IMR-90 (cell line): Measurements from ENCODE around the gene SPART. TPM values are rescaled to one million over a fixed set of nuclear protein-coding genes. Genes with fewer than 3 reads are reported as not detected.

Experiments
- ATAC-seq: fragments of 200-7000 bp; cut with Tn5 transposase; 2 replicates; pipeline ENCODE4 v1.9.1; 2020; ENCODE audit warnings: low read depth, mild to moderate bottlenecking, moderate library complexity
- BruUV-seq: library from RNA; stranded (reverse); fragments of 400-500 nt; replicated peaks from 2 replicates; lab custom pipeline; 2021; lab: Mats Ljungman, UMichigan
- CTCF ChIA-PET: fragments of 300-600 bp; formaldehyde crosslinking; extraction: SDS; loops from one replicate; lab custom pipeline; 2021; ENCODE audit warnings: antibody characterized with exemption; lab: Yijun Ruan, JAX
- POLR2A ChIA-PET: fragments of 300-600 bp; sonication (Branson Sonifier 250); formaldehyde crosslinking; loops from one replicate; lab custom pipeline; 2022; ENCODE audit warnings: antibody characterized with exemption; ENCODE audit not compliant: unreplicated experiment; lab: Charles Lee
- DNase-seq: peaks from one replicate; pipeline ENCODE4 v3.0.0; 2013
- H2AFZ ChIP-seq: replicated peaks from 2 replicates; pipeline ENCODE3; 2013; ENCODE audit warnings: low read length, mild to moderate bottlenecking; ENCODE audit not compliant: poor library complexity
- H2AK5ac ChIP-seq: 2 replicates; pipeline ENCODE4 v1.6.1; 2013; ENCODE audit warnings: low read depth, low read length, inconsistent platforms
- H2AK9ac ChIP-seq: replicated peaks from 2 replicates; pipeline ENCODE3; 2013; ENCODE audit warnings: mild to moderate bottlenecking, low read depth, low read length, moderate library complexity; ENCODE audit not compliant: poor library complexity
- H2BK120ac ChIP-seq: 2 replicates; pipeline ENCODE4 v1.6.1; 2013; ENCODE audit warnings: low read depth, low read length, inconsistent platforms
- H2BK15ac ChIP-seq: 3 replicates; pipeline ENCODE4 v1.6.1; 2013; ENCODE audit warnings: low read depth, low read length, inconsistent platforms
- H2BK20ac ChIP-seq: 2 replicates; pipeline ENCODE4 v1.6.1; 2013; ENCODE audit warnings: low read depth, mild to moderate bottlenecking, inconsistent platforms, low read length, moderate library complexity
- H2BK5ac ChIP-seq: 2 replicates; pipeline ENCODE4 v1.6.1; 2013; ENCODE audit warnings: mild to moderate bottlenecking, low read depth, low read length, inconsistent platforms; ENCODE audit not compliant: poor library complexity, severe bottlenecking
- H3K14ac ChIP-seq: replicated peaks from 2 replicates; pipeline ENCODE4 v1.6.1; 2013; ENCODE audit warnings: low read depth, low read length, inconsistent platforms
- H3K18ac ChIP-seq: 2 replicates; pipeline ENCODE4 v1.6.1; 2013; ENCODE audit warnings: low read depth, low read length, control low read depth
- H3K23ac ChIP-seq: 2 replicates; pipeline ENCODE4 v1.6.1; 2013; ENCODE audit warnings: low read depth, low read length, inconsistent platforms
- H3K27ac ChIP-seq: 2 replicates; pipeline ENCODE4 v1.5.1; 2013; ENCODE audit warnings: mild to moderate bottlenecking, control low read depth, low read length; ENCODE audit not compliant: insufficient read depth
- H3K27me3 ChIP-seq: 2 replicates; pipeline ENCODE4 v1.6.1; 2013; ENCODE audit warnings: low read length; ENCODE audit not compliant: control insufficient read depth, insufficient read depth
- H3K36me3 ChIP-seq: 2 replicates; pipeline ENCODE4 v1.6.1; 2013; ENCODE audit warnings: low read length, mixed read lengths; ENCODE audit not compliant: control insufficient read depth, insufficient read depth
- H3K4ac ChIP-seq: 2 replicates; pipeline ENCODE4 v1.6.1; 2013; ENCODE audit warnings: low read depth, low read length, inconsistent platforms
- H3K4me1 ChIP-seq: 2 replicates; pipeline ENCODE4 v1.6.1; 2013; ENCODE audit warnings: low read length, mixed read lengths; ENCODE audit not compliant: control insufficient read depth, insufficient read depth
- H3K4me2 ChIP-seq: 2 replicates; pipeline ENCODE4 v1.6.1; 2013; ENCODE audit warnings: low read depth, mild to moderate bottlenecking, control low read depth, low read length, moderate library complexity
- H3K4me3 ChIP-seq: 2 replicates; pipeline ENCODE4 v1.5.1; 2013; ENCODE audit warnings: low read depth, mild to moderate bottlenecking, control low read depth, low read length, moderate library complexity; ENCODE audit not compliant: insufficient read depth
- H3K56ac ChIP-seq: 2 replicates; pipeline ENCODE4 v1.6.1; 2013; ENCODE audit warnings: low read length, inconsistent platforms; ENCODE audit not compliant: insufficient read depth; ENCODE audit errors: extremely low read depth
- H3K79me1 ChIP-seq, 2 experiments: 2 replicates each; pipeline ENCODE4 v1.6.1; 2013; ENCODE audit warnings: low read length in 2 of 2, inconsistent platforms in 1 of 2, low read depth in 1 of 2
- H3K9ac ChIP-seq: 2 replicates; pipeline ENCODE4 v1.6.1; 2013; ENCODE audit warnings: low read depth, low read length, control low read depth
- H3K9me1 ChIP-seq: 2 replicates; pipeline ENCODE4 v1.6.1; 2013; ENCODE audit warnings: low read length, inconsistent platforms; ENCODE audit not compliant: insufficient read depth
- H3K9me3 ChIP-seq: 2 replicates; pipeline ENCODE4 v1.6.1; 2013; ENCODE audit warnings: low read length; ENCODE audit not compliant: control insufficient read depth, insufficient read depth
- H4K20me1 ChIP-seq: 2 replicates; pipeline ENCODE4 v1.6.1; 2013; ENCODE audit warnings: low read length, inconsistent platforms; ENCODE audit not compliant: insufficient read depth
- H4K5ac ChIP-seq: 2 replicates; pipeline ENCODE4 v1.6.1; 2013; ENCODE audit warnings: mild to moderate bottlenecking, low read depth, low read length, control low read depth
- H4K8ac ChIP-seq, 2 experiments: 2 replicates each; pipeline ENCODE4 v1.6.1; 2013; ENCODE audit warnings: low read depth in 2 of 2, low read length in 2 of 2, control low read depth in 1 of 2, inconsistent platforms in 1 of 2
- H4K91ac ChIP-seq: 2 replicates; pipeline ENCODE4 v1.6.1; 2013; ENCODE audit warnings: low read depth, low read length, inconsistent platforms; ENCODE audit not compliant: insufficient read depth
- BHLHE40 ChIP-seq: fragments of 150-350 bp; IDR thresholded peaks from 2 replicates; pipeline ENCODE4 v1.6.1; 2016; ENCODE audit warnings: mild to moderate bottlenecking, low read depth, low read length
- CEBPB ChIP-seq: IDR thresholded peaks from 2 replicates; pipeline ENCODE4 v1.6.1; 2012; ENCODE audit warnings: low read depth, low read length, improper control_type of control experiment
- CHD1 ChIP-seq: IDR thresholded peaks from 2 replicates; pipeline ENCODE4 v1.6.1; 2012; ENCODE audit warnings: low read depth, low read length, improper control_type of control experiment
- FOS ChIP-seq: fragments of 150-350 bp; IDR thresholded peaks from 2 replicates; pipeline ENCODE4 v1.6.1; 2016; ENCODE audit warnings: low read depth, low read length
- MAFK ChIP-seq: IDR thresholded peaks from 2 replicates; pipeline ENCODE4 v1.6.1; 2012; ENCODE audit warnings: low read depth, low read length, improper control_type of control experiment
- MAZ ChIP-seq: IDR thresholded peaks from 2 replicates; pipeline ENCODE4 v1.6.1; 2012; ENCODE audit warnings: low read depth, mild to moderate bottlenecking, low read length, improper control_type of control experiment, moderate library complexity, borderline replicate concordance
- MXI1 ChIP-seq: IDR thresholded peaks from 2 replicates; pipeline ENCODE4 v1.6.1; 2012; ENCODE audit warnings: low read depth, mild to moderate bottlenecking, low read length, moderate library complexity, borderline replicate concordance
- NFE2L2 ChIP-seq: fragments of 150-350 bp; IDR thresholded peaks from 2 replicates; pipeline ENCODE4 v1.6.1; 2016; ENCODE audit warnings: low read depth, mild to moderate bottlenecking, low read length
- POLR2A ChIP-seq: IDR thresholded peaks from 2 replicates; pipeline ENCODE4 v1.6.1; 2012; ENCODE audit warnings: mild to moderate bottlenecking, low read depth, low read length
- RAD21 ChIP-seq: IDR thresholded peaks from 2 replicates; pipeline ENCODE4 v1.6.1; 2012; ENCODE audit warnings: low read length, improper control_type of control experiment
- RCOR1 ChIP-seq: IDR thresholded peaks from 2 replicates; pipeline ENCODE4 v1.6.1; 2012; ENCODE audit warnings: mild to moderate bottlenecking, low read length, improper control_type of control experiment; ENCODE audit not compliant: insufficient replicate concordance
- RFX5 ChIP-seq: IDR thresholded peaks from 2 replicates; pipeline ENCODE4 v1.8.0; 2012; ENCODE audit warnings: low read depth, mild to moderate bottlenecking, low read length, moderate library complexity
- SMC3 ChIP-seq: fragments of 150-350 bp; IDR thresholded peaks from 2 replicates; pipeline ENCODE4 v1.6.1; 2016; ENCODE audit warnings: low read depth, mild to moderate bottlenecking, antibody characterized with exemption, low read length, moderate library complexity
- WGBS, 2 experiments: methylation state at CpG; one replicate each; pipeline versions ENCODE4 v1.1.5 to v1.1.7; 2013; ENCODE audit warnings: missing lambda C conversion rate in 2 of 2; ENCODE audit not compliant: insufficient read length in 1 of 2; ENCODE audit errors: extremely low coverage in 2 of 2; 5-methylcytosine and 5-hydroxymethylcytosine counted together
- dilution Hi-C: fragments of 300-500 bp; cut with HindIII; formaldehyde crosslinking; loops from one replicate; pipeline ENCODE4 v1.14.3; 2018; ENCODE audit warnings: low sequenced_read_pairs; ENCODE audit not compliant: unreplicated experiment
- in situ Hi-C: fragments of 300-500 bp; cut with MboI; formaldehyde crosslinking; loops from 3 replicates; pipeline ENCODE4 v1.14.3; 2019; ENCODE audit warnings: low sequenced_read_pairs, inconsistent platforms, mixed read lengths
- intact Hi-C: fragments of 100-400 bp; cut with micrococcal nuclease; formaldehyde crosslinking; loops from 2 replicates; pipeline ENCODE4 v1.10.0; 2022
- polyA plus RNA-seq, 3 experiments: library from polyadenylated mRNA; depleted of rRNA; stranded (reverse); fragments of >200 nt; gene quantifications; 2 replicates each; pipeline ENCODE4 v1.2.3, GENCODE V29; 2012; ENCODE audit warnings: low replicate concordance in 1 of 3
- total RNA-seq: library from RNA; depleted of rRNA; stranded (reverse); fragments of >200 nt; gene quantifications from 2 replicates; pipeline ENCODE4 v1.2.3, GENCODE V29; 2012
- TF ChIP-seq, protein P1 (sequence below): fragments of 150-350 bp; IDR thresholded peaks from 2 replicates; pipeline ENCODE4 v1.6.1; 2016; ENCODE audit warnings: low read depth, mild to moderate bottlenecking, low read length, moderate library complexity, borderline replicate concordance
- TF ChIP-seq, protein P2 (sequence below): conservative IDR thresholded peaks from 2 replicates; pipeline ENCODE4 v1.5.1; 2012; ENCODE audit warnings: mild to moderate bottlenecking, low read depth, low read length, improper control_type of control experiment
- TF ChIP-seq, protein P3 (sequence below): fragments of 150-350 bp; IDR thresholded peaks from 2 replicates; pipeline ENCODE4 v1.6.1; 2017; ENCODE audit warnings: mild to moderate bottlenecking, antibody characterized with exemption, low read length, low read depth

Gene SPART
- total and polyA plus RNA-seq, 2 of the 4 experiments (the other 2 are of a cell fraction) = 43.8 to 110 TPM

DNA sequence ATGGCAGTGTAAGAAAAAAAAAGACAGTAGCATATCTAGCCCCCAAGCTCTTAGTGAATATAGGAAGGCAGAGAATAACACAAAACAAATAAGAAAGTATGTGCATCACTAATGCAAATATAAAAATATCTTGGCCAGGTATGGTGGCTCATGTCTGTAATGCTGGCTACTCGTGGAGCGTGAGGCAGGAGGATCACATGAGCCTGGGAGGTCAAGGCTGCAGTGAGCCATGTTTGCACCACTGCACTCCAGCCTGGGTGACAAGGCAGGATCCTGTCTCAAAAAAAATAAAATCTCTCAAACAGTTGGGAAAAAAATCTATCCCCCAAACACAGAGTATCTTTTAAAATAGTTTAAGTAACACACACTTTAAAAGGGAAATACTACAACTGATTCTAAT, 17.4 kb downstream of the SPART start:
- H3K14ac ChIP-seq = no peak overlapping the region
- H3K18ac ChIP-seq = no peak overlapping the region
- in situ Hi-C loops (loop anchor here (25.0 kb wide), 1 partner anchor 658 kb away; the partner anchor contains the start of gene ALG5), intact Hi-C loops (no loop called here), dilution Hi-C loops (no loop called here)
- TF ChIP-seq NFE2L2 = no peak
- TF ChIP-seq RCOR1 = no peak
- TF ChIP-seq RAD21 = no peak
- TF ChIP-seq, protein P1, sequence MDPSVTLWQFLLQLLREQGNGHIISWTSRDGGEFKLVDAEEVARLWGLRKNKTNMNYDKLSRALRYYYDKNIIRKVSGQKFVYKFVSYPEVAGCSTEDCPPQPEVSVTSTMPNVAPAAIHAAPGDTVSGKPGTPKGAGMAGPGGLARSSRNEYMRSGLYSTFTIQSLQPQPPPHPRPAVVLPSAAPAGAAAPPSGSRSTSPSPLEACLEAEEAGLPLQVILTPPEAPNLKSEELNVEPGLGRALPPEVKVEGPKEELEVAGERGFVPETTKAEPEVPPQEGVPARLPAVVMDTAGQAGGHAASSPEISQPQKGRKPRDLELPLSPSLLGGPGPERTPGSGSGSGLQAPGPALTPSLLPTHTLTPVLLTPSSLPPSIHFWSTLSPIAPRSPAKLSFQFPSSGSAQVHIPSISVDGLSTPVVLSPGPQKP = no peak
- TF ChIP-seq MXI1 = no peak
- no peak for TF ChIP-seq MAZ
- no peak for TF ChIP-seq CHD1
- TF ChIP-seq, protein P2, sequence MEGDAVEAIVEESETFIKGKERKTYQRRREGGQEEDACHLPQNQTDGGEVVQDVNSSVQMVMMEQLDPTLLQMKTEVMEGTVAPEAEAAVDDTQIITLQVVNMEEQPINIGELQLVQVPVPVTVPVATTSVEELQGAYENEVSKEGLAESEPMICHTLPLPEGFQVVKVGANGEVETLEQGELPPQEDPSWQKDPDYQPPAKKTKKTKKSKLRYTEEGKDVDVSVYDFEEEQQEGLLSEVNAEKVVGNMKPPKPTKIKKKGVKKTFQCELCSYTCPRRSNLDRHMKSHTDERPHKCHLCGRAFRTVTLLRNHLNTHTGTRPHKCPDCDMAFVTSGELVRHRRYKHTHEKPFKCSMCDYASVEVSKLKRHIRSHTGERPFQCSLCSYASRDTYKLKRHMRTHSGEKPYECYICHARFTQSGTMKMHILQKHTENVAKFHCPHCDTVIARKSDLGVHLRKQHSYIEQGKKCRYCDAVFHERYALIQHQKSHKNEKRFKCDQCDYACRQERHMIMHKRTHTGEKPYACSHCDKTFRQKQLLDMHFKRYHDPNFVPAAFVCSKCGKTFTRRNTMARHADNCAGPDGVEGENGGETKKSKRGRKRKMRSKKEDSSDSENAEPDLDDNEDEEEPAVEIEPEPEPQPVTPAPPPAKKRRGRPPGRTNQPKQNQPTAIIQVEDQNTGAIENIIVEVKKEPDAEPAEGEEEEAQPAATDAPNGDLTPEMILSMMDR = no peak
- TF ChIP-seq MAFK = no peak
- no peak for TF ChIP-seq SMC3
- no peak for TF ChIP-seq CEBPB
- TF ChIP-seq, protein P3, sequence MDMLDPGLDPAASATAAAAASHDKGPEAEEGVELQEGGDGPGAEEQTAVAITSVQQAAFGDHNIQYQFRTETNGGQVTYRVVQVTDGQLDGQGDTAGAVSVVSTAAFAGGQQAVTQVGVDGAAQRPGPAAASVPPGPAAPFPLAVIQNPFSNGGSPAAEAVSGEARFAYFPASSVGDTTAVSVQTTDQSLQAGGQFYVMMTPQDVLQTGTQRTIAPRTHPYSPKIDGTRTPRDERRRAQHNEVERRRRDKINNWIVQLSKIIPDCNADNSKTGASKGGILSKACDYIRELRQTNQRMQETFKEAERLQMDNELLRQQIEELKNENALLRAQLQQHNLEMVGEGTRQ = no peak
- no peak for TF ChIP-seq POLR2A
- TF ChIP-seq RFX5 = no peak
- TF ChIP-seq FOS = no peak
- TF ChIP-seq BHLHE40 = no peak
- no CpG with 5 or more reads among the region's 2 CpGs for WGBS, 2 experiments
- no peak overlapping the region for H3K56ac ChIP-seq
- H4K20me1 ChIP-seq = peaks cover 7% of the 10 kb centered on the region; the same call in 1 of the 2 replicates
- H3K9ac ChIP-seq = no peak overlapping the region
- H4K91ac ChIP-seq = no peak overlapping the region
- no peak overlapping the region for H2BK15ac ChIP-seq
- H4K8ac ChIP-seq = no peak overlapping the region
- H3K23ac ChIP-seq = no peak overlapping the region
- no peak overlapping the region for H3K27ac ChIP-seq
- ATAC-seq = no peak
- DNase-seq = no peak
- H2BK20ac ChIP-seq = no peak overlapping the region
- no peak overlapping the region for H3K4me2 ChIP-seq
- H2BK5ac ChIP-seq = no peak overlapping the region
- peaks cover 40% of the 10 kb centered on the region for H3K36me3 ChIP-seq
- H2BK120ac ChIP-seq = no peak overlapping the region
- H2AFZ ChIP-seq = no peak overlapping the region
- H3K4me3 ChIP-seq = no peak overlapping the region
- no peak overlapping the region for H3K4ac ChIP-seq
- BruUV-seq = no TSS peak
- H4K5ac ChIP-seq = no peak overlapping the region
- H2AK5ac ChIP-seq = no peak overlapping the region
- H3K4me1 ChIP-seq = peaks cover 2% of the 10 kb centered on the region; the same call in 1 of the 2 replicates
- ChIA-PET POLR2A (no interaction called here), CTCF (no interaction called here)
- peaks cover 13 to 37% of the 10 kb centered on the region in 2 experiments for H3K79me1 ChIP-seq
- H3K9me1 ChIP-seq = peaks cover 4% of the 10 kb centered on the region; the same call in 1 of the 2 replicates
- H2AK9ac ChIP-seq = no peak overlapping the region
- no peaks in the 10 kb centered on the region for H3K9me3 ChIP-seq
- no peaks in the 10 kb centered on the region for H3K27me3 ChIP-seq
